ENCODE measurements around the gene ROBO1. TPM values are rescaled to one million over a fixed set of nuclear protein-coding genes. Genes with fewer than 3 reads are reported as not detected.

The ROBO1 gene
- total RNA-seq, 1 donor from 2014 or later, result 7.1 TPM

DNA sequence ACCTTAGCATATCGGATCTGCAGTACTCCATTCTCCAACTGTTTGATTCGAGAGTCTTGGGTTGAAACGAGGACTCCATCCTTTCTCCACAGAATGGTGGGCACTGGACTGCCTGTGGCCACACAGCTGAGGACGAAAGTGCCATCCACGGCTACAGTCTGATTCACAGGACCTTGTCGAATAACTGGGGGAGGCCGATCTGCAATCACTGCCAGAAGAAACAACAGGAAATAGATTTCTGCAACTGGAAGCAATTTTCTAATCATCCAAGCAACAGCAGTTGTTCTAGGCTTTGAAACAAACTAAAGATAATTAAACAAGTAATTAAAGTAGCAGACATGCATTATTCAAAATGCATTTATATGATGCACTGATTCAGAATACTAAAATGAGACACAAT lies 1097.7 kb downstream of the ROBO1 start:
- intact Hi-C loops (cut with micrococcal nuclease), result no loop called here
- TF ChIP-seq, protein P1, sequence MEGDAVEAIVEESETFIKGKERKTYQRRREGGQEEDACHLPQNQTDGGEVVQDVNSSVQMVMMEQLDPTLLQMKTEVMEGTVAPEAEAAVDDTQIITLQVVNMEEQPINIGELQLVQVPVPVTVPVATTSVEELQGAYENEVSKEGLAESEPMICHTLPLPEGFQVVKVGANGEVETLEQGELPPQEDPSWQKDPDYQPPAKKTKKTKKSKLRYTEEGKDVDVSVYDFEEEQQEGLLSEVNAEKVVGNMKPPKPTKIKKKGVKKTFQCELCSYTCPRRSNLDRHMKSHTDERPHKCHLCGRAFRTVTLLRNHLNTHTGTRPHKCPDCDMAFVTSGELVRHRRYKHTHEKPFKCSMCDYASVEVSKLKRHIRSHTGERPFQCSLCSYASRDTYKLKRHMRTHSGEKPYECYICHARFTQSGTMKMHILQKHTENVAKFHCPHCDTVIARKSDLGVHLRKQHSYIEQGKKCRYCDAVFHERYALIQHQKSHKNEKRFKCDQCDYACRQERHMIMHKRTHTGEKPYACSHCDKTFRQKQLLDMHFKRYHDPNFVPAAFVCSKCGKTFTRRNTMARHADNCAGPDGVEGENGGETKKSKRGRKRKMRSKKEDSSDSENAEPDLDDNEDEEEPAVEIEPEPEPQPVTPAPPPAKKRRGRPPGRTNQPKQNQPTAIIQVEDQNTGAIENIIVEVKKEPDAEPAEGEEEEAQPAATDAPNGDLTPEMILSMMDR (IDR thresholded peaks at IDR 0.05; ENCODE audit: borderline replicate concordance), result no peak

DNA sequence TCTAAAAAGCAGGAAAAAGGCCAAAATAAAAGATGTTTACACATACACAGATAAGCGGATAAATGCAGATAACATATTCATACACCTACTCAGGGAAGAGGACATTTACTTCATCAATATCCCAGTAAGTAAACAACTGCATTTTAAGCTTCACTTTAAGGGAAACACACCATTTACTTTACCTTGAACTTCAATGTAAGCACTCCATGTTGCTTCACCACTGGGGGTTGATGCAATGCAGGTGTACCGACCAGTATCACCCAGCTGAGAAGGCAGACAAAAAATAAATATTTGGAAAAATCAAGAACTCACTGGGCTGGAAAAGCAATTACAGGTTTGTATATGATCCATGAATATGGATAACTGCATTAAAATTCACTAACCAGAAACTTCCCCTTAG lies 1099.5 kb downstream of the ROBO1 start:
- Histone ChIP-seq H3K4me1 (peaks cover 2% of the 10 kb centered on the region), H3K9me3 (replicated peaks) (no peaks in the 10 kb centered on the region), H3K36me3 (peaks cover 4% of the 10 kb centered on the region), H3K27me3 (ENCODE audit: low read depth) (no peaks in the 10 kb centered on the region), H3K4me3 (no peak overlapping the region), H3K27ac (replicated peaks) (no peak overlapping the region)
- no peak for DNase-seq
- intact Hi-C loops (cut with micrococcal nuclease), result no loop called here
- TF ChIP-seq, protein P1 (IDR thresholded peaks at IDR 0.05; ENCODE audit: borderline replicate concordance), result no peak

More for the DNA sequence above, 1097.7 kb downstream of the ROBO1 start:
- Histone ChIP-seq H3K36me3 (peaks cover 4% of the 10 kb centered on the region), H3K27ac (replicated peaks) (no peak overlapping the region), H3K9me3 (replicated peaks) (no peaks in the 10 kb centered on the region), H3K4me1 (peaks cover 2% of the 10 kb centered on the region), H3K27me3 (ENCODE audit: low read depth) (no peaks in the 10 kb centered on the region), H3K4me3 (no peak overlapping the region)
- DNase-seq, result no peak

GRCh38 chr3:78666470-78666800 lies 1101.4 kb downstream of the ROBO1 start:
- TF ChIP-seq, protein P1 (IDR thresholded peaks at IDR 0.05; ENCODE audit: borderline replicate concordance), result no peak
- no peaks in the 10 kb centered on the region for H3K27me3 ChIP-seq (ENCODE audit: low read depth)
- no peaks in the 10 kb centered on the region for H3K9me3 ChIP-seq (replicated peaks)
- peaks cover 2% of the 10 kb centered on the region for H3K4me1 ChIP-seq
- intact Hi-C loops (cut with micrococcal nuclease), result no loop called here
- H3K27ac ChIP-seq (replicated peaks), result no peak overlapping the region
- no peak for DNase-seq
- peaks cover 4% of the 10 kb centered on the region for H3K36me3 ChIP-seq
- H3K4me3 ChIP-seq, result no peak overlapping the region

DNA sequence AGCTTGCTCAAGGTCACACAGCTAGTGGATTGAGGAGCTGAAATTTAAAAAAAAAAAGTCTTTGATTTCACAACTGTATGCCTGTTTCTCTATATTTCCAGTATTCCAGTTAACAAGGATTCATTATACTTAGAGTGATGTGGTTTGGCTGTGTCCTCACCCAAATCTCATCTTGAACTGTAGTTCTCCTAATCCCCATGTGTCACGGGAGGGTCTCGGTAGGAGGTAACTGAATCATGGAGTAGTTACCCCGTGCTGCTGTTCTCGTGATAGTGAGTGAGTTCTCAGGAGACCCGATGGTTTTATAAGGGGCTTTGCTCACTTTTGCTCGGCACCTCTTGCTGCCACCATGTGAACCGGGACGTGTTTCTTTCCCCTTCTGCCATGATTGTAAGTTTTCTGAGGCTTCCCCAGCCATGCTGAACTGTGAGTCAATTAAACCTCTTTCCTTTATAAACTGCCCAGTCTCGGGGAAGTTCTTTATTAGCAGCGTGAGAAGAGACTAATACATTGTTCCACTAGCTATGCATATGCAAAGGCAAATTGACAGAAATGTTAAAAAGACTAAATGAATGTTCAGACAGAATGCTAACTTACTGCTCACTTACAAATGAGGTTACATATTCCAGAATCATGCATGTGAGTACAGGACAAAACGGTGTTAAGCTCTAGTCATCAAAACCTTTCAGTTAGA lies 1101.9 kb downstream of the ROBO1 start:
- no peaks in the 10 kb centered on the region for H3K27me3 ChIP-seq (ENCODE audit: low read depth)
- intact Hi-C loops (cut with micrococcal nuclease), result no loop called here
- no peak overlapping the region for H3K4me3 ChIP-seq
- peaks cover 4% of the 10 kb centered on the region for H3K36me3 ChIP-seq
- DNase-seq, result no peak
- TF ChIP-seq, protein P1 (IDR thresholded peaks at IDR 0.05; ENCODE audit: borderline replicate concordance), result no peak
- H3K9me3 ChIP-seq (replicated peaks), result no peaks in the 10 kb centered on the region
- H3K4me1 ChIP-seq, result peaks cover 2% of the 10 kb centered on the region
- no peak overlapping the region for H3K27ac ChIP-seq (replicated peaks)

GRCh38 chr3:78665101-78665500 lies 1102.7 kb downstream of the ROBO1 start:
- Histone ChIP-seq H3K9me3 (replicated peaks) (no peaks in the 10 kb centered on the region), H3K27ac (replicated peaks) (no peak overlapping the region), H3K27me3 (ENCODE audit: low read depth) (no peaks in the 10 kb centered on the region), H3K4me1 (peaks cover under 1% of the 10 kb centered on the region), H3K4me3 (no peak overlapping the region), H3K36me3 (peaks cover 4% of the 10 kb centered on the region)
- no peak for DNase-seq
- intact Hi-C loops (cut with micrococcal nuclease), result no loop called here
- TF ChIP-seq, protein P1 (IDR thresholded peaks at IDR 0.05; ENCODE audit: borderline replicate concordance), result no peak

Measured in left ventricle myocardium inferior (tissue), 1 donor.